ENCODE measurements around the gene NADSYN1. TPM values are rescaled to one million over a fixed set of nuclear protein-coding genes. Genes with fewer than 3 reads are reported as not detected.

The NADSYN1 gene
- total RNA-seq, 1 experiment from 2014 or later, result 45.1 TPM

DNA sequence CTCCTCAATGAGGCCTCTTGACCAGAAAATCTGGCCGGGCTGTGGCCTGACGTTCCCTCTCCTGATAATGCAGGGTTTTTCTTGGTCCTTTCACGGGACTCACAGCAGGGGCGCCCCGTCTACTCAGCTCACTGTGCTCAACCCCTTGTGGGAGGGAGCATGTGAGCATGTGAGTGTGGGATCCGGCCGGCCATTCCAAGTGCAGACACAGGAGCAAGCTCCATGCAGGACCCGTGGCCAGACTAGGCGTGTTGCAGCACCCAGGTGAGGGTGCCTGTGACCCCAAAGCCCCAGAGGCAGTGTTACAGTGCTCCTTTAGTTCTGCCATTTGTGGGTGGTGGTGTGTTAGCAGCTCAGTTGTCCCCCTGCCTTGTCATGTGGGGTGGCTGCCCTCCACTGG lies 22.8 kb upstream of the NADSYN1 start:
- Mint-ChIP-seq H3K9me3 (peaks cover 12% of the 10 kb centered on the region), H3K27me3 (ENCODE audit: low read depth) (no peaks in the 10 kb centered on the region; the same call in 1 of the 2 replicates), H3K4me1 (0 out of 2 replicates have a peak, but pooled peaks cover 3% of the 10 kb centered on the region), H3K27ac (no peak overlapping the region), H3K36me3 (peaks cover 6% of the 10 kb centered on the region), H3K4me3 (no peak overlapping the region)
- TF ChIP-seq GRHL2 (CRISPR knock-in tag; IDR thresholded peaks at IDR 0.05; ENCODE audit: insufficient replicate concordance, severe bottlenecking) (no peak), TP53 (CRISPR knock-in tag; IDR thresholded peaks at IDR 0.05) (no peak), NR2C2 (CRISPR knock-in tag; IDR thresholded peaks at IDR 0.05) (no peak), ATF1 (CRISPR knock-in tag; IDR thresholded peaks at IDR 0.05) (no peak)
- TF ChIP-seq, protein P1, sequence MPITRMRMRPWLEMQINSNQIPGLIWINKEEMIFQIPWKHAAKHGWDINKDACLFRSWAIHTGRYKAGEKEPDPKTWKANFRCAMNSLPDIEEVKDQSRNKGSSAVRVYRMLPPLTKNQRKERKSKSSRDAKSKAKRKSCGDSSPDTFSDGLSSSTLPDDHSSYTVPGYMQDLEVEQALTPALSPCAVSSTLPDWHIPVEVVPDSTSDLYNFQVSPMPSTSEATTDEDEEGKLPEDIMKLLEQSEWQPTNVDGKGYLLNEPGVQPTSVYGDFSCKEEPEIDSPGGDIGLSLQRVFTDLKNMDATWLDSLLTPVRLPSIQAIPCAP (CRISPR knock-in tag; IDR thresholded peaks at IDR 0.05), result no peak
- TF ChIP-seq, protein P2, sequence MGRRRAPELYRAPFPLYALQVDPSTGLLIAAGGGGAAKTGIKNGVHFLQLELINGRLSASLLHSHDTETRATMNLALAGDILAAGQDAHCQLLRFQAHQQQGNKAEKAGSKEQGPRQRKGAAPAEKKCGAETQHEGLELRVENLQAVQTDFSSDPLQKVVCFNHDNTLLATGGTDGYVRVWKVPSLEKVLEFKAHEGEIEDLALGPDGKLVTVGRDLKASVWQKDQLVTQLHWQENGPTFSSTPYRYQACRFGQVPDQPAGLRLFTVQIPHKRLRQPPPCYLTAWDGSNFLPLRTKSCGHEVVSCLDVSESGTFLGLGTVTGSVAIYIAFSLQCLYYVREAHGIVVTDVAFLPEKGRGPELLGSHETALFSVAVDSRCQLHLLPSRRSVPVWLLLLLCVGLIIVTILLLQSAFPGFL (CRISPR knock-in tag; IDR thresholded peaks at IDR 0.05; ENCODE audit: borderline replicate concordance), result no peak
- TF ChIP-seq, protein P3, sequence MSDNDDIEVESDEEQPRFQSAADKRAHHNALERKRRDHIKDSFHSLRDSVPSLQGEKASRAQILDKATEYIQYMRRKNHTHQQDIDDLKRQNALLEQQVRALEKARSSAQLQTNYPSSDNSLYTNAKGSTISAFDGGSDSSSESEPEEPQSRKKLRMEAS (CRISPR knock-in tag; IDR thresholded peaks at IDR 0.05), result no peak
- ChIA-PET POLR2A (no interaction called here), CTCF (interaction anchor here (0.8 kb wide), 2 partner anchors 10 to 133 kb away, joined by 3 to 5 read pairs; no protein-coding TSS in a partner anchor)
- ATAC-seq (no peak), DNase-seq (ENCODE audit: low spot score) (no peak)

DNA sequence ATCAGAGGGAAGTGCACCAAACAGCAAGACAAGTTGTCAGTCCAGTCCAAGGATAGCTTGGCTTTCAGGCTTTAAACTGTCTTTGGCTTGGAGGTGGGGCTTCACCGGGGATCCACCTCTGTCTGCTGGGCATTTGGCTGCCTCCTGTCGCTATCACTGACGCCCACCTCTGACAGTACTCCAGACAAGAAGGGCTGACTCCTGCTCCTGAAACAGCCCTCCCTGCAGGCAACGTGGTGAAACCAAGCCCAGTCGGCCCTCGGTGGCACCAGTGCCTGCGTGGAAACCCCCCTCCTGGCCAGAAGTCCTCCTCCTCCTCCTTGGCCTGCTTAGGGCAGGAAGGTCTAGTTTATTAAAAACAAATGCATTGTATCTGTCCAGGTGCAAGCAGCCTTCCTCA lies 21.7 kb upstream of the NADSYN1 start:
- Mint-ChIP-seq H3K9me3 (peaks cover 12% of the 10 kb centered on the region), H3K4me3 (no peak overlapping the region), H3K27me3 (ENCODE audit: low read depth) (no peaks in the 10 kb centered on the region; the same call in 1 of the 2 replicates), H3K27ac (no peak overlapping the region), H3K36me3 (peaks cover 14% of the 10 kb centered on the region), H3K4me1 (0 out of 2 replicates have a peak, but pooled peaks cover 3% of the 10 kb centered on the region)
- POLR2A ChIA-PET, result no interaction called here
- ATAC-seq, result peak; percentile 49
- TF ChIP-seq ZNF423 (CRISPR knock-in tag; IDR thresholded peaks at IDR 0.05), result no peak
- TF ChIP-seq, protein P2 (CRISPR knock-in tag; IDR thresholded peaks at IDR 0.05; ENCODE audit: borderline replicate concordance), result no peak
- TF ChIP-seq ZNF317 (CRISPR knock-in tag; IDR thresholded peaks at IDR 0.05; ENCODE audit: borderline replicate concordance, low read depth), result no peak
- TF ChIP-seq RORB (CRISPR knock-in tag; IDR thresholded peaks at IDR 0.05), result no peak
- no peak for TF ChIP-seq CREM (CRISPR knock-in tag; IDR thresholded peaks at IDR 0.05)
- TF ChIP-seq, protein P4, sequence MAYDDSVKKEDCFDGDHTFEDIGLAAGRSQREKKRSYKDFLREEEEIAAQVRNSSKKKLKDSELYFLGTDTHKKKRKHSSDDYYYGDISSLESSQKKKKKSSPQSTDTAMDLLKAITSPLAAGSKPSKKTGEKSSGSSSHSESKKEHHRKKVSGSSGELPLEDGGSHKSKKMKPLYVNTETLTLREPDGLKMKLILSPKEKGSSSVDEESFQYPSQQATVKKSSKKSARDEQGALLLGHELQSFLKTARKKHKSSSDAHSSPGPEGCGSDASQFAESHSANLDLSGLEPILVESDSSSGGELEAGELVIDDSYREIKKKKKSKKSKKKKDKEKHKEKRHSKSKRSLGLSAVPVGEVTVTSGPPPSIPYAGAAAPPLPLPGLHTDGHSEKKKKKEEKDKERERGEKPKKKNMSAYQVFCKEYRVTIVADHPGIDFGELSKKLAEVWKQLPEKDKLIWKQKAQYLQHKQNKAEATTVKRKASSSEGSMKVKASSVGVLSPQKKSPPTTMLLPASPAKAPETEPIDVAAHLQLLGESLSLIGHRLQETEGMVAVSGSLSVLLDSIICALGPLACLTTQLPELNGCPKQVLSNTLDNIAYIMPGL (CRISPR knock-in tag; IDR thresholded peaks at IDR 0.05), result no peak
- no peak for TF ChIP-seq TEAD1 (CRISPR knock-in tag; IDR thresholded peaks at IDR 0.05)
- TF ChIP-seq ZNF232 (CRISPR knock-in tag; IDR thresholded peaks at IDR 0.05), result no peak
- TF ChIP-seq TCF7 (CRISPR knock-in tag; IDR thresholded peaks at IDR 0.05; ENCODE audit: low read depth), result no peak
- TF ChIP-seq, protein P5, sequence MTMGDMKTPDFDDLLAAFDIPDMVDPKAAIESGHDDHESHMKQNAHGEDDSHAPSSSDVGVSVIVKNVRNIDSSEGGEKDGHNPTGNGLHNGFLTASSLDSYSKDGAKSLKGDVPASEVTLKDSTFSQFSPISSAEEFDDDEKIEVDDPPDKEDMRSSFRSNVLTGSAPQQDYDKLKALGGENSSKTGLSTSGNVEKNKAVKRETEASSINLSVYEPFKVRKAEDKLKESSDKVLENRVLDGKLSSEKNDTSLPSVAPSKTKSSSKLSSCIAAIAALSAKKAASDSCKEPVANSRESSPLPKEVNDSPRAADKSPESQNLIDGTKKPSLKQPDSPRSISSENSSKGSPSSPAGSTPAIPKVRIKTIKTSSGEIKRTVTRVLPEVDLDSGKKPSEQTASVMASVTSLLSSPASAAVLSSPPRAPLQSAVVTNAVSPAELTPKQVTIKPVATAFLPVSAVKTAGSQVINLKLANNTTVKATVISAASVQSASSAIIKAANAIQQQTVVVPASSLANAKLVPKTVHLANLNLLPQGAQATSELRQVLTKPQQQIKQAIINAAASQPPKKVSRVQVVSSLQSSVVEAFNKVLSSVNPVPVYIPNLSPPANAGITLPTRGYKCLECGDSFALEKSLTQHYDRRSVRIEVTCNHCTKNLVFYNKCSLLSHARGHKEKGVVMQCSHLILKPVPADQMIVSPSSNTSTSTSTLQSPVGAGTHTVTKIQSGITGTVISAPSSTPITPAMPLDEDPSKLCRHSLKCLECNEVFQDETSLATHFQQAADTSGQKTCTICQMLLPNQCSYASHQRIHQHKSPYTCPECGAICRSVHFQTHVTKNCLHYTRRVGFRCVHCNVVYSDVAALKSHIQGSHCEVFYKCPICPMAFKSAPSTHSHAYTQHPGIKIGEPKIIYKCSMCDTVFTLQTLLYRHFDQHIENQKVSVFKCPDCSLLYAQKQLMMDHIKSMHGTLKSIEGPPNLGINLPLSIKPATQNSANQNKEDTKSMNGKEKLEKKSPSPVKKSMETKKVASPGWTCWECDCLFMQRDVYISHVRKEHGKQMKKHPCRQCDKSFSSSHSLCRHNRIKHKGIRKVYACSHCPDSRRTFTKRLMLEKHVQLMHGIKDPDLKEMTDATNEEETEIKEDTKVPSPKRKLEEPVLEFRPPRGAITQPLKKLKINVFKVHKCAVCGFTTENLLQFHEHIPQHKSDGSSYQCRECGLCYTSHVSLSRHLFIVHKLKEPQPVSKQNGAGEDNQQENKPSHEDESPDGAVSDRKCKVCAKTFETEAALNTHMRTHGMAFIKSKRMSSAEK (CRISPR knock-in tag; IDR thresholded peaks at IDR 0.05; ENCODE audit: borderline replicate concordance), result no peak
- TF ChIP-seq, protein P6, sequence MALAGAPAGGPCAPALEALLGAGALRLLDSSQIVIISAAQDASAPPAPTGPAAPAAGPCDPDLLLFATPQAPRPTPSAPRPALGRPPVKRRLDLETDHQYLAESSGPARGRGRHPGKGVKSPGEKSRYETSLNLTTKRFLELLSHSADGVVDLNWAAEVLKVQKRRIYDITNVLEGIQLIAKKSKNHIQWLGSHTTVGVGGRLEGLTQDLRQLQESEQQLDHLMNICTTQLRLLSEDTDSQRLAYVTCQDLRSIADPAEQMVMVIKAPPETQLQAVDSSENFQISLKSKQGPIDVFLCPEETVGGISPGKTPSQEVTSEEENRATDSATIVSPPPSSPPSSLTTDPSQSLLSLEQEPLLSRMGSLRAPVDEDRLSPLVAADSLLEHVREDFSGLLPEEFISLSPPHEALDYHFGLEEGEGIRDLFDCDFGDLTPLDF (CRISPR knock-in tag; IDR thresholded peaks at IDR 0.05), result no peak
- no peak for TF ChIP-seq HMGA2 (CRISPR knock-in tag; IDR thresholded peaks at IDR 0.05)
- CTCF ChIA-PET, result interaction anchor here (0.9 kb wide), 1 partner anchor 13 kb away, joined by 3 read pairs; no protein-coding TSS in a partner anchor
- DNase-seq (ENCODE audit: low spot score), result no peak

Measured in WTC11 (cell line).